ENCODE results near the gene BBS2. TPM values are rescaled to one million over a fixed set of nuclear protein-coding genes. Genes with fewer than 3 reads are reported as not detected.

BBS2 gene
- total and polyA plus RNA-seq, 2 of the 13 experiments (the other 11 are each of a cell fraction or from before 2014, with no cell fraction given), result 59.7 to 68.3 TPM

DNA sequence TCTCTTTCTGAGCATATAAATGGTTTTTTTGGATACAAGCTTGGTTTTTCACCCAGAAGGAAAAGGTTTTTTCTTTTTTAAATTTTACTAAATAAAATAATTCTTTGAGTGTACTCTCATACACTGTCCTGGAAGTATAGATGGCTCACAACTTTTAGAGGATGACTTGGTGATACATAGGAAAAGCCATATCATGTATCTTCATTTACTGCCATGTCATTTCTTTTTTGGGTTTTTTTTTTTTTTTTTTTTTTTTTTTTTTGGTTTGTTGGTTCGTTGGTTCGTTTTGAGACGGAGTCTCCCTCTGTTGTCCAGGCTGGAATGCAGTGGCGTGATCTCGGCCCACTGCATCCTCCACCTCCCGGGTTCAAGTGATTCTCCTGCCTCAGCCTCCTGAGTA, 56.7 kb downstream of the BBS2 start (continued):
- TF ChIP-seq, protein P1, sequence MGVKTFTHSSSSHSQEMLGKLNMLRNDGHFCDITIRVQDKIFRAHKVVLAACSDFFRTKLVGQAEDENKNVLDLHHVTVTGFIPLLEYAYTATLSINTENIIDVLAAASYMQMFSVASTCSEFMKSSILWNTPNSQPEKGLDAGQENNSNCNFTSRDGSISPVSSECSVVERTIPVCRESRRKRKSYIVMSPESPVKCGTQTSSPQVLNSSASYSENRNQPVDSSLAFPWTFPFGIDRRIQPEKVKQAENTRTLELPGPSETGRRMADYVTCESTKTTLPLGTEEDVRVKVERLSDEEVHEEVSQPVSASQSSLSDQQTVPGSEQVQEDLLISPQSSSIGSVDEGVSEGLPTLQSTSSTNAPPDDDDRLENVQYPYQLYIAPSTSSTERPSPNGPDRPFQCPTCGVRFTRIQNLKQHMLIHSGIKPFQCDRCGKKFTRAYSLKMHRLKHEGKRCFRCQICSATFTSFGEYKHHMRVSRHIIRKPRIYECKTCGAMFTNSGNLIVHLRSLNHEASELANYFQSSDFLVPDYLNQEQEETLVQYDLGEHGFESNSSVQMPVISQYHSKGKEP (CRISPR knock-in tag; IDR thresholded peaks at IDR 0.05), result no peak
- TF ChIP-seq ZNF577 (CRISPR knock-in tag; IDR thresholded peaks at IDR 0.05; ENCODE audit: borderline replicate concordance, low read depth), result no peak
- TF ChIP-seq SMAD3 (CRISPR knock-in tag; IDR thresholded peaks at IDR 0.05), result no peak
- TF ChIP-seq ZNF264 (CRISPR knock-in tag; IDR thresholded peaks at IDR 0.05), result no peak
- TF ChIP-seq, protein P2, sequence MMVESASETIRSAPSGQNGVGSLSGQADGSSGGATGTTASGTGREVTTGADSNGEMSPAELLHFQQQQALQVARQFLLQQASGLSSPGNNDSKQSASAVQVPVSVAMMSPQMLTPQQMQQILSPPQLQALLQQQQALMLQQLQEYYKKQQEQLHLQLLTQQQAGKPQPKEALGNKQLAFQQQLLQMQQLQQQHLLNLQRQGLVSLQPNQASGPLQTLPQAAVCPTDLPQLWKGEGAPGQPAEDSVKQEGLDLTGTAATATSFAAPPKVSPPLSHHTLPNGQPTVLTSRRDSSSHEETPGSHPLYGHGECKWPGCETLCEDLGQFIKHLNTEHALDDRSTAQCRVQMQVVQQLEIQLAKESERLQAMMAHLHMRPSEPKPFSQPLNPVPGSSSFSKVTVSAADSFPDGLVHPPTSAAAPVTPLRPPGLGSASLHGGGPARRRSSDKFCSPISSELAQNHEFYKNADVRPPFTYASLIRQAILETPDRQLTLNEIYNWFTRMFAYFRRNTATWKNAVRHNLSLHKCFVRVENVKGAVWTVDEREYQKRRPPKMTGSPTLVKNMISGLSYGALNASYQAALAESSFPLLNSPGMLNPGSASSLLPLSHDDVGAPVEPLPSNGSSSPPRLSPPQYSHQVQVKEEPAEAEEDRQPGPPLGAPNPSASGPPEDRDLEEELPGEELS (CRISPR knock-in tag; IDR thresholded peaks at IDR 0.05), result no peak
- TF ChIP-seq, protein P3, sequence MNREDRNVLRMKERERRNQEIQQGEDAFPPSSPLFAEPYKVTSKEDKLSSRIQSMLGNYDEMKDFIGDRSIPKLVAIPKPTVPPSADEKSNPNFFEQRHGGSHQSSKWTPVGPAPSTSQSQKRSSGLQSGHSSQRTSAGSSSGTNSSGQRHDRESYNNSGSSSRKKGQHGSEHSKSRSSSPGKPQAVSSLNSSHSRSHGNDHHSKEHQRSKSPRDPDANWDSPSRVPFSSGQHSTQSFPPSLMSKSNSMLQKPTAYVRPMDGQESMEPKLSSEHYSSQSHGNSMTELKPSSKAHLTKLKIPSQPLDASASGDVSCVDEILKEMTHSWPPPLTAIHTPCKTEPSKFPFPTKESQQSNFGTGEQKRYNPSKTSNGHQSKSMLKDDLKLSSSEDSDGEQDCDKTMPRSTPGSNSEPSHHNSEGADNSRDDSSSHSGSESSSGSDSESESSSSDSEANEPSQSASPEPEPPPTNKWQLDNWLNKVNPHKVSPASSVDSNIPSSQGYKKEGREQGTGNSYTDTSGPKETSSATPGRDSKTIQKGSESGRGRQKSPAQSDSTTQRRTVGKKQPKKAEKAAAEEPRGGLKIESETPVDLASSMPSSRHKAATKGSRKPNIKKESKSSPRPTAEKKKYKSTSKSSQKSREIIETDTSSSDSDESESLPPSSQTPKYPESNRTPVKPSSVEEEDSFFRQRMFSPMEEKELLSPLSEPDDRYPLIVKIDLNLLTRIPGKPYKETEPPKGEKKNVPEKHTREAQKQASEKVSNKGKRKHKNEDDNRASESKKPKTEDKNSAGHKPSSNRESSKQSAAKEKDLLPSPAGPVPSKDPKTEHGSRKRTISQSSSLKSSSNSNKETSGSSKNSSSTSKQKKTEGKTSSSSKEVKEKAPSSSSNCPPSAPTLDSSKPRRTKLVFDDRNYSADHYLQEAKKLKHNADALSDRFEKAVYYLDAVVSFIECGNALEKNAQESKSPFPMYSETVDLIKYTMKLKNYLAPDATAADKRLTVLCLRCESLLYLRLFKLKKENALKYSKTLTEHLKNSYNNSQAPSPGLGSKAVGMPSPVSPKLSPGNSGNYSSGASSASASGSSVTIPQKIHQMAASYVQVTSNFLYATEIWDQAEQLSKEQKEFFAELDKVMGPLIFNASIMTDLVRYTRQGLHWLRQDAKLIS (CRISPR knock-in tag; IDR thresholded peaks at IDR 0.05), result no peak

Measured in HepG2 (cell line).